GM12801 (cell line): ENCODE measurements around the gene ARHGEF11.

Source experiments
- CTCF ChIP-seq: IDR thresholded peaks from one replicate; pipeline ENCODE4 v1.5.1; 2011; ENCODE audit warnings: control low read depth; ENCODE audit not compliant: insufficient read length; ENCODE audit errors: extremely low read depth

Gene ARHGEF11

GRCh38 chr1:157030728-157031127 is 14.8 kb downstream of the ARHGEF11 start:
- no peak for TF ChIP-seq CTCF

GRCh38 chr1:157028674-157029073 is 16.9 kb downstream of the ARHGEF11 start:
- no peak for TF ChIP-seq CTCF

- no peak for TF ChIP-seq CTCF
These were observed 19.7 kb downstream of the ARHGEF11 start for GRCh38 chr1:157025856-157026255.

GRCh38 chr1:157025385-157025784 is 20.2 kb downstream of the ARHGEF11 start:
- TF ChIP-seq CTCF, result no peak

- no peak for TF ChIP-seq CTCF
These were observed 23.9 kb downstream of the ARHGEF11 start for GRCh38 chr1:157021688-157022087.

- no peak for TF ChIP-seq CTCF
These were observed 26.1 kb downstream of the ARHGEF11 start for GRCh38 chr1:157019457-157019856.

- no peak for TF ChIP-seq CTCF
These were observed 33.7 kb downstream of the ARHGEF11 start for GRCh38 chr1:157011845-157012244.

GRCh38 chr1:157008502-157008901 is 37.0 kb downstream of the ARHGEF11 start:
- TF ChIP-seq CTCF, result no peak
